Endothelial cell of umbilical vein (primary cell): ENCODE data around the gene CHMP2B. TPM values are rescaled to one million over a fixed set of nuclear protein-coding genes. Genes with fewer than 3 reads are reported as not detected.

Source experiments
- microRNA-seq: library from miRNA; unstranded; fragments of <30 nt; microRNA quantifications from one replicate; pipeline ENCODE4 v1.2.0, GENCODE V29; 2021; ENCODE audit warnings: borderline number of aligned reads, borderline replicate concordance
- polyA plus RNA-seq, 4 experiments: library from polyadenylated mRNA; depleted of rRNA in 3 of 4; stranded (reverse) in 3 of 4; unstranded in 1 of 4; fragments of >200 nt; gene quantifications; 2 replicates each; pipeline versions ENCODE4 v1.2.1 to v1.2.3, GENCODE V29; 2011 to 2012; ENCODE audit warnings: missing spikeins in 1 of 4
- small RNA-seq: library from RNA; depleted of rRNA; stranded (forward); fragments of <200 nt; gene quantifications from one replicate; pipeline ENCODE3, GENCODE V24; 2012; ENCODE audit warnings: low replicate concordance, low read depth; ENCODE audit not compliant: insufficient read depth, insufficient read length
- total RNA-seq: library from RNA; stranded (reverse); gene quantifications from 2 replicates; pipeline ENCODE4 v1.2.3, GENCODE V29; 2021

CHMP2B gene
- total and polyA plus RNA-seq, 2 donors (not counting 3 experiments of a cell fraction or from before 2014, with no cell fraction given), result 6.8 to 22.0 TPM

Small RNA genes lying within 50 kb of the gene (microRNA-seq; reads per million reads assigned to microRNA genes)
- not detected for gene MIR4795

Small RNA genes lying within 50 kb of the gene (small RNA-seq; reads per million reads assigned to genes)
- not detected for gene MIR4795

Other genes with a start within 250 kb of the CHMP2B start
- gene VGLL3, start 236.2 kb upstream of the CHMP2B start, total RNA-seq, result 4.2 and 6.0 TPM in 2 replicates
- gene VGLL3, start 236.2 kb upstream of the CHMP2B start, polyA plus RNA-seq, result 12.0 and 12.5 TPM in 2 replicates
- gene POU1F1, start 49.3 kb downstream of the CHMP2B start, total RNA-seq, result not detected in 2 replicates
- not detected in 2 replicates for gene POU1F1, start 49.3 kb downstream of the CHMP2B start, polyA plus RNA-seq